SK-N-SH treated with all-trans-retinoic acid at 6 μM for 48 hours (cell line): ENCODE results near the gene ACSBG1.
"Not testable (repeated sequence)": the region's sequence is repeated elsewhere in the genome, so short reads cannot be mapped to it uniquely, and the experiment has no call there.

Experiments
- ATAC-seq: fragments of 200-7000 bp; cut with Tn5 transposase; 3 replicates; pipeline ENCODE4 v1.9.1; 2020; ENCODE audit warnings: mild to moderate bottlenecking, moderate library complexity
- ARNTL ChIP-seq: fragments of 450-650 bp; formaldehyde crosslinking; IDR thresholded peaks from 2 replicates; pipeline ENCODE4 v1.5.0; 2020; ENCODE audit warnings: low read depth, mild to moderate bottlenecking, moderate library complexity, borderline replicate concordance
- BACH2 ChIP-seq: fragments of 250-450 bp; sonication (Bioruptor Pico); IDR thresholded peaks from 2 replicates; pipeline ENCODE4 v1.9.0; 2021; ENCODE audit warnings: mild to moderate bottlenecking, borderline replicate concordance
- CSDC2 ChIP-seq: fragments of 250-450 bp; sonication (Bioruptor Pico); IDR thresholded peaks from 2 replicates; pipeline ENCODE4 v1.5.0; 2020; ENCODE audit warnings: mild to moderate bottlenecking, moderate library complexity
- ESRRG ChIP-seq: fragments of 250-450 bp; sonication (Bioruptor Pico); IDR thresholded peaks from 2 replicates; pipeline ENCODE4 v1.6.1; 2021; ENCODE audit warnings: mild to moderate bottlenecking
- GLIS3 ChIP-seq: fragments of 250-450 bp; sonication (Bioruptor Pico); IDR thresholded peaks from 2 replicates; pipeline ENCODE4 v1.5.0; 2020; ENCODE audit warnings: mild to moderate bottlenecking, moderate library complexity
- PPARA ChIP-seq: fragments of 250-450 bp; sonication (Bioruptor Pico); IDR thresholded peaks from 2 replicates; pipeline ENCODE4 v1.5.0; 2020; ENCODE audit warnings: mild to moderate bottlenecking, borderline replicate concordance
- SNAI2 ChIP-seq: fragments of 250-450 bp; sonication (Bioruptor Pico); IDR thresholded peaks from 2 replicates; pipeline ENCODE4 v1.5.0; 2020; ENCODE audit warnings: mild to moderate bottlenecking, moderate library complexity
- TCF4 ChIP-seq: fragments of 250-450 bp; sonication (Bioruptor Pico); IDR thresholded peaks from 2 replicates; pipeline ENCODE4 v1.8.0; 2021; ENCODE audit warnings: mild to moderate bottlenecking, moderate library complexity, borderline replicate concordance
- TOX ChIP-seq: fragments of 250-450 bp; sonication (Bioruptor Pico); IDR thresholded peaks from 2 replicates; pipeline ENCODE4 v1.8.0; 2021; ENCODE audit warnings: mild to moderate bottlenecking, moderate library complexity, borderline replicate concordance
- ZC3H10 ChIP-seq: fragments of 250-450 bp; sonication (Bioruptor Pico); IDR thresholded peaks from 2 replicates; pipeline ENCODE4 v1.5.1; 2021; ENCODE audit warnings: mild to moderate bottlenecking, moderate library complexity
- ZFP3 ChIP-seq: fragments of 250-450 bp; sonication (Bioruptor Pico); IDR thresholded peaks from 2 replicates; pipeline ENCODE4 v1.5.0; 2020; ENCODE audit warnings: mild to moderate bottlenecking, moderate library complexity
- ZFP30 ChIP-seq: fragments of 450-650 bp; formaldehyde crosslinking; IDR thresholded peaks from 2 replicates; pipeline ENCODE4 v1.5.0; 2022; ENCODE audit warnings: mild to moderate bottlenecking, moderate library complexity
- ZNF565 ChIP-seq: fragments of 450-650 bp; formaldehyde crosslinking; conservative IDR thresholded peaks from 2 replicates; pipeline ENCODE4 v1.5.0; 2020; ENCODE audit warnings: low read depth, mild to moderate bottlenecking, moderate library complexity
- ZNF8 ChIP-seq: fragments of 450-650 bp; formaldehyde crosslinking; IDR thresholded peaks from 2 replicates; pipeline ENCODE4 v1.5.0; 2020; ENCODE audit warnings: mild to moderate bottlenecking, moderate library complexity
- TF ChIP-seq, protein P1 (sequence below): fragments of 250-450 bp; sonication (Bioruptor Pico); IDR thresholded peaks from 2 replicates; pipeline ENCODE4 v1.8.0; 2020; ENCODE audit warnings: mild to moderate bottlenecking, moderate library complexity, borderline replicate concordance
- TF ChIP-seq, protein P2 (sequence below): fragments of 250-450 bp; sonication (Bioruptor Pico); IDR thresholded peaks from 2 replicates; pipeline ENCODE4 v1.5.1; 2020; ENCODE audit warnings: low read depth, mild to moderate bottlenecking, moderate library complexity
- TF ChIP-seq, protein P3 (sequence below): fragments of 250-450 bp; sonication (Bioruptor Pico); IDR thresholded peaks from 2 replicates; pipeline ENCODE4 v1.8.0; 2021; ENCODE audit warnings: low read depth, mild to moderate bottlenecking, moderate library complexity, borderline replicate concordance
- TF ChIP-seq, protein P4 (sequence below): fragments of 250-450 bp; sonication (Bioruptor Pico); IDR thresholded peaks from 2 replicates; pipeline ENCODE4 v1.5.0; 2020; ENCODE audit warnings: mild to moderate bottlenecking, moderate library complexity
- TF ChIP-seq, protein P5 (sequence below): fragments of 250-450 bp; sonication (Bioruptor Pico); IDR thresholded peaks from 2 replicates; pipeline ENCODE4 v1.5.1; 2021; ENCODE audit warnings: mild to moderate bottlenecking, moderate library complexity

ACSBG1 gene

DNA sequence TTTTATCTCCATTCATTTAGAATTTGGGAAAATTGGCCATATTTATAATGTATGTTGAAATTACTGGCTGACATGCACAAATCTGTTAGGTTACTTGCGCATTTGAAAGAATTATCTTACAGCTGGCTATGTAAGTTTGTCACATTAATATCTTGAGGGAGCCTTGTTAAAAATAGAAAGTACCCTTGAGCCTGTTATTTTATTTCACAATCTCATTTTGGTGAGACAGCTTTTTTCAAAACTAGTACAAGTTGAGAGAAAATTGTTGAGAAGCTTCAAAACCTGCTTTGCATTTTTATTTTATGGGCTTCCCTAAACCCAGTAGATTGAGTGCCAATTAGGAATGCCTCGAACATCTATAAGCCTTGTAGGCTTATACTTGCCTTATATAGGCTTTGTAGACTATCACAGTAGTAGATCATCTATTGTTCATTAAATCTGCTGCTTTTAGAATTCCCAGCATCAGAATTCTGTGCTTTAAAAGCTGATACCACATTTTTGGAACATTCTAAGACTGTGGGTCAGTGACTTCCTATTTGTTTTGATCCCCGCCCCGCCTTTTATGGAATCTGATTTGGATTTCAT, 78.9 kb downstream of the ACSBG1 start:
- TF ChIP-seq GLIS3 (CRISPR knock-in tag): no peak
- TF ChIP-seq, protein P1, sequence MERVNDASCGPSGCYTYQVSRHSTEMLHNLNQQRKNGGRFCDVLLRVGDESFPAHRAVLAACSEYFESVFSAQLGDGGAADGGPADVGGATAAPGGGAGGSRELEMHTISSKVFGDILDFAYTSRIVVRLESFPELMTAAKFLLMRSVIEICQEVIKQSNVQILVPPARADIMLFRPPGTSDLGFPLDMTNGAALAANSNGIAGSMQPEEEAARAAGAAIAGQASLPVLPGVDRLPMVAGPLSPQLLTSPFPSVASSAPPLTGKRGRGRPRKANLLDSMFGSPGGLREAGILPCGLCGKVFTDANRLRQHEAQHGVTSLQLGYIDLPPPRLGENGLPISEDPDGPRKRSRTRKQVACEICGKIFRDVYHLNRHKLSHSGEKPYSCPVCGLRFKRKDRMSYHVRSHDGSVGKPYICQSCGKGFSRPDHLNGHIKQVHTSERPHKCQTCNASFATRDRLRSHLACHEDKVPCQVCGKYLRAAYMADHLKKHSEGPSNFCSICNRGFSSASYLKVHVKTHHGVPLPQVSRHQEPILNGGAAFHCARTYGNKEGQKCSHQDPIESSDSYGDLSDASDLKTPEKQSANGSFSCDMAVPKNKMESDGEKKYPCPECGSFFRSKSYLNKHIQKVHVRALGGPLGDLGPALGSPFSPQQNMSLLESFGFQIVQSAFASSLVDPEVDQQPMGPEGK (CRISPR knock-in tag): no peak
- no peak for TF ChIP-seq ZFP3 (CRISPR knock-in tag)
- no peak for TF ChIP-seq ZFP30
- no peak for TF ChIP-seq ZNF8 (CRISPR knock-in tag)
- TF ChIP-seq, protein P2, sequence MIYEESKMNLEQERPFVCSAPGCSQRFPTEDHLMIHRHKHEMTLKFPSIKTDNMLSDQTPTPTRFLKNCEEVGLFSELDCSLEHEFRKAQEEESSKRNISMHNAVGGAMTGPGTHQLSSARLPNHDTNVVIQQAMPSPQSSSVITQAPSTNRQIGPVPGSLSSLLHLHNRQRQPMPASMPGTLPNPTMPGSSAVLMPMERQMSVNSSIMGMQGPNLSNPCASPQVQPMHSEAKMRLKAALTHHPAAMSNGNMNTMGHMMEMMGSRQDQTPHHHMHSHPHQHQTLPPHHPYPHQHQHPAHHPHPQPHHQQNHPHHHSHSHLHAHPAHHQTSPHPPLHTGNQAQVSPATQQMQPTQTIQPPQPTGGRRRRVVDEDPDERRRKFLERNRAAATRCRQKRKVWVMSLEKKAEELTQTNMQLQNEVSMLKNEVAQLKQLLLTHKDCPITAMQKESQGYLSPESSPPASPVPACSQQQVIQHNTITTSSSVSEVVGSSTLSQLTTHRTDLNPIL: no peak
- TF ChIP-seq BACH2 (CRISPR knock-in tag): no peak
- TF ChIP-seq TOX: no peak
- no peak for TF ChIP-seq ESRRG (CRISPR knock-in tag)
- no peak for TF ChIP-seq SNAI2
- no peak for TF ChIP-seq ARNTL (CRISPR knock-in tag)
- no peak for TF ChIP-seq CSDC2 (CRISPR knock-in tag)
- no peak for TF ChIP-seq ZNF565 (CRISPR knock-in tag)
- TF ChIP-seq, protein P3, sequence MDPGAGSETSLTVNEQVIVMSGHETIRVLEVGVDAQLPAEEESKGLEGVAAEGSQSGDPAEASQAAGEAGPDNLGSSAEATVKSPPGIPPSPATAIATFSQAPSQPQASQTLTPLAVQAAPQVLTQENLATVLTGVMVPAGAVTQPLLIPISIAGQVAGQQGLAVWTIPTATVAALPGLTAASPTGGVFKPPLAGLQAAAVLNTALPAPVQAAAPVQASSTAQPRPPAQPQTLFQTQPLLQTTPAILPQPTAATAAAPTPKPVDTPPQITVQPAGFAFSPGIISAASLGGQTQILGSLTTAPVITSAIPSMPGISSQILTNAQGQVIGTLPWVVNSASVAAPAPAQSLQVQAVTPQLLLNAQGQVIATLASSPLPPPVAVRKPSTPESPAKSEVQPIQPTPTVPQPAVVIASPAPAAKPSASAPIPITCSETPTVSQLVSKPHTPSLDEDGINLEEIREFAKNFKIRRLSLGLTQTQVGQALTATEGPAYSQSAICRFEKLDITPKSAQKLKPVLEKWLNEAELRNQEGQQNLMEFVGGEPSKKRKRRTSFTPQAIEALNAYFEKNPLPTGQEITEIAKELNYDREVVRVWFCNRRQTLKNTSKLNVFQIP (CRISPR knock-in tag): no peak
- TF ChIP-seq, protein P4, sequence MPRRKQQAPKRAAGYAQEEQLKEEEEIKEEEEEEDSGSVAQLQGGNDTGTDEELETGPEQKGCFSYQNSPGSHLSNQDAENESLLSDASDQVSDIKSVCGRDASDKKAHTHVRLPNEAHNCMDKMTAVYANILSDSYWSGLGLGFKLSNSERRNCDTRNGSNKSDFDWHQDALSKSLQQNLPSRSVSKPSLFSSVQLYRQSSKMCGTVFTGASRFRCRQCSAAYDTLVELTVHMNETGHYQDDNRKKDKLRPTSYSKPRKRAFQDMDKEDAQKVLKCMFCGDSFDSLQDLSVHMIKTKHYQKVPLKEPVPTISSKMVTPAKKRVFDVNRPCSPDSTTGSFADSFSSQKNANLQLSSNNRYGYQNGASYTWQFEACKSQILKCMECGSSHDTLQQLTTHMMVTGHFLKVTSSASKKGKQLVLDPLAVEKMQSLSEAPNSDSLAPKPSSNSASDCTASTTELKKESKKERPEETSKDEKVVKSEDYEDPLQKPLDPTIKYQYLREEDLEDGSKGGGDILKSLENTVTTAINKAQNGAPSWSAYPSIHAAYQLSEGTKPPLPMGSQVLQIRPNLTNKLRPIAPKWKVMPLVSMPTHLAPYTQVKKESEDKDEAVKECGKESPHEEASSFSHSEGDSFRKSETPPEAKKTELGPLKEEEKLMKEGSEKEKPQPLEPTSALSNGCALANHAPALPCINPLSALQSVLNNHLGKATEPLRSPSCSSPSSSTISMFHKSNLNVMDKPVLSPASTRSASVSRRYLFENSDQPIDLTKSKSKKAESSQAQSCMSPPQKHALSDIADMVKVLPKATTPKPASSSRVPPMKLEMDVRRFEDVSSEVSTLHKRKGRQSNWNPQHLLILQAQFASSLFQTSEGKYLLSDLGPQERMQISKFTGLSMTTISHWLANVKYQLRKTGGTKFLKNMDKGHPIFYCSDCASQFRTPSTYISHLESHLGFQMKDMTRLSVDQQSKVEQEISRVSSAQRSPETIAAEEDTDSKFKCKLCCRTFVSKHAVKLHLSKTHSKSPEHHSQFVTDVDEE (CRISPR knock-in tag): no peak
- TF ChIP-seq, protein P5, sequence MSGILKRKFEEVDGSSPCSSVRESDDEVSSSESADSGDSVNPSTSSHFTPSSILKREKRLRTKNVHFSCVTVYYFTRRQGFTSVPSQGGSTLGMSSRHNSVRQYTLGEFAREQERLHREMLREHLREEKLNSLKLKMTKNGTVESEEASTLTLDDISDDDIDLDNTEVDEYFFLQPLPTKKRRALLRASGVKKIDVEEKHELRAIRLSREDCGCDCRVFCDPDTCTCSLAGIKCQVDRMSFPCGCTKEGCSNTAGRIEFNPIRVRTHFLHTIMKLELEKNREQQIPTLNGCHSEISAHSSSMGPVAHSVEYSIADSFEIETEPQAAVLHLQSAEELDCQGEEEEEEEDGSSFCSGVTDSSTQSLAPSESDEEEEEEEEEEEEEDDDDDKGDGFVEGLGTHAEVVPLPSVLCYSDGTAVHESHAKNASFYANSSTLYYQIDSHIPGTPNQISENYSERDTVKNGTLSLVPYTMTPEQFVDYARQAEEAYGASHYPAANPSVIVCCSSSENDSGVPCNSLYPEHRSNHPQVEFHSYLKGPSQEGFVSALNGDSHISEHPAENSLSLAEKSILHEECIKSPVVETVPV: no peak
- no peak for TF ChIP-seq PPARA (CRISPR knock-in tag)
- TF ChIP-seq TCF4 (CRISPR knock-in tag): no peak
- no peak for TF ChIP-seq ZC3H10
- no peak for ATAC-seq

DNA sequence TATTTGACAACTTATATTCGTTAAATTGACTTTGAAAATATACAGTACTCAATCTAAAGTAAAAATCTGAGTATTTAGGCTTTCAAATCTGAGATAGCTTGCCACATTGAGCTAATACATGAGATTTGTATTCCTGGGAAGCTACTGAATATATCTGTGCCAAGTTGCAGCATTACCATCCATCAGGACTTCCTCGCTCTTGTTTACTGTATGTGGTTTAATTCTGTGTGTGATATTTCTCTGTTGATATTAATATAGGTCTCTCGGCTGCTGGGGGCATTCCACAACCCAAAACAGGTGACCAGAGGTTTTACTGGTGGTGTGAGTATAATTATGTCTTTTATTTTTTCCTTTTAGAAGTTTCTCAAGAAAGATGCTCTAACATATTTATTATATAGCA, 79.4 kb downstream of the ACSBG1 start:
- TF ChIP-seq CSDC2 (CRISPR knock-in tag) (no peak), ESRRG (CRISPR knock-in tag) (no peak)
- no peak for ATAC-seq

DNA sequence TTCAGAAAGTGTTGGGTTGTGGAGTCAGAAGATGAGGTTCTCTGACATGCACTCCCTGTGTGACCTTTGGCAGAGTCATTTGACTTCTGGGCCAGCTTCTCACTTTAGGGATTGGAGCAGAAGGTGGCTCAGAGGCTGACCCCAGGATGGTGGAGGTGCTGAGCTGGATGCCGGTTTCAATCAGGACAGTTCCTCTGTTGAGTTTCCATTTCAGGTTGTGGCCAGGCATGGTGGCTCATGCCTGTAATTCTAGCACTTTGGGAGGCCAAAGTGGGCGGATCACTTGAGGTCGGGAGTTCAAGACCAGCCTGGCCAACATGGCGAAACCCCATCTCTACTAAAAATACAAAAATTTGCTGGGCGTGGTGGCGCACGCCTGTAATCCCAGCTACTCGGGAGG, 83.3 kb downstream of the ACSBG1 start:
- not testable (repeated sequence) for ATAC-seq
